ENCODE results near the gene CSRNP3.

Gene CSRNP3

GRCh38 chr2:165691615-165692014 lies 222.1 kb downstream of the CSRNP3 start:
- DNase-seq, result peak; percentile 79

DNA sequence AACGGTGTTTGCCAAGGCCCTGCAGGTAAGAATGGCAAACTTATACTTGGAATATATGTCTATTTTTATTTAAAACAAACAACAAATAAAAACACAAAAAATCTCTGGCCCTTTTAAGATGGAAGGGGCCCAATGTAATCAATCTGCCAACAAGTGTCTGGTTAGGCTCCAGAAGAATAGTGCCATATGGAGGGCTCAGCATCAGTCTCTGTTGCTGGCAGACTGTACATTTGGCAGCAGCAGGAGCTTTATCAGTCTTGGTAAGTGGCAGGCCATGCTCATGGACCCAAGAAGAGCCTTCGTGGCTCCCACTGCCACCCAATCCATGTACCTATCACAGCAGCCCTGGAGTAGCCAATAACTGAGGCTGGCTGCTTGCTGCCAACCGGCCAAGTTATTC lies 223.4 kb downstream of the CSRNP3 start:
- no peak for DNase-seq

DNA sequence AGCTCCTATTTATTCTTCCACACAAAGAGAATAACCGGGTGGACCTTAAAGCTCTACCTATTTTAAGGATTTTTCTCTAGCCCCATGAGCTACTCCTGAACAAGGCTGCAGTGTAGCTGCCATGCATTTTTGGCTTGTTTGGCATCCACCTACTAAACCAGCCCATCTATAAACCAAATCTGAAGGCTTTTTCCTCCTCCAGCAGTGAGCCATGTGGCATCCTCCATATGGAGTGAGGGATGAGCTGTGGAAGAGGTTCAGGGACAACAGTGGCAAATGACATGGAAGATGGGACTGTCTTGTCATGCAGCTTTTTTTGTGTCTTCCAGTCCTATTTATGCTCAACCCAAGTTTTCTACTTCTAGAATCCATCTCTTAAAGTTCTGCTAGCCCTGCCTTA lies 224.3 kb downstream of the CSRNP3 start:
- no peak for DNase-seq

GRCh38 chr2:165697748-165698443 lies 228.4 kb downstream of the CSRNP3 start:
- no peak for DNase-seq

GRCh38 chr2:165698444-165698884 lies 229.0 kb downstream of the CSRNP3 start:
- DNase-seq, result peak; percentile 47

GRCh38 chr2:165699946-165700345 lies 230.4 kb downstream of the CSRNP3 start:
- no peak for DNase-seq

- DNase-seq, result no peak
Measured at GRCh38 chr2:165700531-165700930, 231.0 kb downstream of the CSRNP3 start.

DNA sequence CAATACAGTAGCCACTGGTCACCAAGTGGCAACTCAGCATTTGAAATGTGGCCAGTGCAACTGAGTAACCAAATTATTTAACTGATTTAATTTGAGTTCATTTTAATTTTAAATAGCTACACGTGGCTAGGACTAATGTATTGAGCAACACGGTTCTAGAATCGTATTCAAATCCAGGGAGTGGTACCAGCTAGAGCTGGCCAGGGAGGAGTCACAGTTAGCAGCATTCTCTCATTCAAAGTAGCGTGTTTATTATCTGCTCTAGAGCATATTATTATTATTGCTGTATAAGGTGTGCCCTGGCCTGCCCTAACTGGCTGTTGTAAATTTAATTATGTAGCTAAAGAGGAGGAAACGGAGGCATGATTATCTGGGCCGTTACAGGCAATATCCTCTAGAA lies 231.6 kb downstream of the CSRNP3 start:
- no peak for DNase-seq

DNA sequence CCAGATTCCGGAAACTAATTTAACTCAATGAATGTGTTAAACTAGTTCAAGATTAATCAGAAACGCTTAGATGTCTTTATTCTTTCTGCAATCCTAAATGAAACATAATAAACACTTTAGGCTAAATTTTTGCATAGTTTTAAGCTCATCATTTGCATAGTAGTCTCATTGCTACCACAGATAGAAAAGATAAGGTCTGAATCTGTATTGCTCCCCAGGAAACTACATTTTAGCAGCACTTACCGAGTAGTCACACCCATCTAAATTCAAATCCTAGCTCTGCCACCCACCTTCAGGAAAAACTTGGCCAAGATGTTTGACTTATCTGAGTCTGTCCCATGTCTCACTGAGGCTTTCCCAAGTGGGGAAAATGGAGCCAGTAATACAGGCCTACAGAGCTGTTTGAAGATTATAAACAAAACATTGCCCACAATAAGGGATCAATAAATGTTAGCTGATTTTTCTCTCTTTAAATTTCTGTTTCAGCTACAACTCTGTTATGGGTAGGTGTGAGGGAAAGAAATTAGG lies 237.5 kb downstream of the CSRNP3 start:
- no peak for DNase-seq

GRCh38 chr2:165716091-165716490 lies 246.6 kb downstream of the CSRNP3 start:
- DNase-seq, result no peak

DNA sequence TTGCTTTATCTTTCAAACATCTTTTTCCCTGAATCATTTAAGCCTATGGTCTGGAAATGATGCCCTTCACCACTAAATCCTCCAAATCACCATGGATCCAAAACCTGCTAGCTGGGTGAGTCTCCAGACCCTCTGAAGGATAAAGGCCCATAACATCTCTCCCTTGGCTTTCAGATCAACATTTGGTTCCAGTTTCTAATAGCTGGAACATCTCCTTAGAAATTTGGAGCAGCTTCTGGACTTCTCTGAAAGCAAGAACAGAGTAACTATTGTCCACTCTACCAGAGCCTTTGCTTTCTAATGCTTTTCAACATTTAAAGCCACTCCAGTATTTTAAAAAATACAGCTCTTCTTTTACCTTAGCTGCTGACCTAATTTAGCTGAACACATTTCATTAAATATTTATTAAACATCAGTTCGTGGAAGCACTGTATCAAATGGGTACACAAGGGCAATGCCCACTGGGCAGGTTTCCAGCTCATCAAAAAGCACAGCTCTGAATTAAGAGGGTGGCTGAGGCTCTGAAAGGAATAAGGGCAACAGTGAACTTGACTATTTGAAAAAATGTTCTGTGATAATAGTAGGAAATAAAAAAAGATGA lies 249.2 kb downstream of the CSRNP3 start:
- DNase-seq, result no peak

GRCh38 chr2:165720511-165720910 lies 251.0 kb downstream of the CSRNP3 start:
- DNase-seq, result peak; percentile 92

GRCh38 chr2:165725421-165725820 lies 255.9 kb downstream of the CSRNP3 start:
- DNase-seq, result peak; percentile 71

Measured in fibroblast of skin of scalp (primary cell).